CD4-positive, alpha-beta T cell (primary cell): Measurements from ENCODE around the gene SHC4. TPM values are rescaled to one million over a fixed set of nuclear protein-coding genes. Genes with fewer than 3 reads are reported as not detected.

Experiments
- ATAC-seq: fragments of 200-7000 bp; cut with Tn5 transposase; one replicate; pipeline ENCODE4 v1.10.0; 2022; ENCODE audit warnings: mild to moderate bottlenecking; ENCODE audit not compliant: poor library complexity
- CTCF ChIA-PET: fragments of 350-600 bp; sonication (Branson Sonifier 250); formaldehyde crosslinking; loops from one replicate; lab custom pipeline; 2021; ENCODE audit warnings: antibody characterized with exemption, inconsistent platforms; lab: Charles Lee
- POLR2A ChIA-PET: fragments of 350-600 bp; sonication (Branson Sonifier 250); formaldehyde crosslinking; loops from one replicate; lab custom pipeline; 2021; ENCODE audit warnings: antibody characterized with exemption, inconsistent platforms; lab: Charles Lee
- DNase-seq, 14 experiments: peaks; one replicate each; pipeline ENCODE4 v3.0.0-alpha.2; 2013 to 2020; ENCODE audit warnings: mixed read lengths in 2 of 14
- H3K27ac ChIP-seq, 2 donors: one replicate each; pipeline versions ENCODE4 v1.5.1 to v1.7.0; 2013; ENCODE audit warnings: low read length in 2 of 2, low read depth in 1 of 2, mild to moderate bottlenecking in 1 of 2
- H3K27me3 ChIP-seq, 2 experiments: 1 replicate in 1 of 2; 2 replicates in 1 of 2; pipeline versions ENCODE4 v1.6.1 to v1.7.0; 2013; ENCODE audit warnings: low read length in 2 of 2, control low read depth in 1 of 2, mild to moderate bottlenecking in 1 of 2, moderate library complexity in 1 of 2; ENCODE audit not compliant: insufficient read depth in 2 of 2, control insufficient read depth in 1 of 2
- H3K36me3 ChIP-seq: one replicate; pipeline ENCODE4 v1.6.1; 2013; ENCODE audit warnings: low read length, control low read depth; ENCODE audit not compliant: insufficient read depth
- H3K4me1 ChIP-seq: one replicate; pipeline ENCODE4 v1.6.1; 2013; ENCODE audit warnings: low read length, control low read depth; ENCODE audit not compliant: insufficient read depth
- H3K4me3 ChIP-seq: one replicate; pipeline ENCODE4 v1.5.1; 2013; ENCODE audit warnings: mild to moderate bottlenecking, low read length, moderate library complexity
- H3K9me3 ChIP-seq, 2 experiments: 1 replicate in 1 of 2; 2 replicates in 1 of 2; pipeline versions ENCODE4 v1.6.1 to v1.7.0; 2013; ENCODE audit warnings: low read length in 2 of 2, mild to moderate bottlenecking in 2 of 2, control low read depth in 1 of 2, moderate library complexity in 1 of 2; ENCODE audit not compliant: control insufficient read depth in 1 of 2, insufficient read depth in 1 of 2
- H3K27ac Mint-ChIP-seq: one replicate; pipeline ENCODE4 v1.8.0; 2020; ENCODE audit warnings: mixed read lengths
- H3K27me3 Mint-ChIP-seq: one replicate; pipeline ENCODE4 v1.8.0; 2021; ENCODE audit warnings: mixed read lengths
- H3K36me3 Mint-ChIP-seq: one replicate; pipeline ENCODE4 v1.8.0; 2021; ENCODE audit warnings: low read depth, mixed read lengths
- H3K4me1 Mint-ChIP-seq: one replicate; pipeline ENCODE4 v1.8.0; 2021; ENCODE audit warnings: low read depth, mixed read lengths
- H3K4me3 Mint-ChIP-seq: one replicate; pipeline ENCODE4 v1.8.0; 2020; ENCODE audit warnings: mild to moderate bottlenecking, mixed read lengths
- H3K9me3 Mint-ChIP-seq: one replicate; pipeline ENCODE4 v1.8.0; 2020; ENCODE audit warnings: mixed read lengths
- intact Hi-C, 2 experiments: fragments of 100-400 bp; cut with DNase I in 1 of 2; cut with micrococcal nuclease in 1 of 2; formaldehyde crosslinking; loops; one replicate each; pipeline versions ENCODE4 v1.15.1 to v1.9.0; 2023 to 2025; cut with DNase I, micrococcal nuclease
- total RNA-seq, 174 experiments: library from RNA in 2 of 174; stranded (reverse) in 2 of 174; gene quantifications; one replicate each; pipeline ENCODE4 v1.2.3 and lab custom pipeline; 2021 to 2026
- TF ChIP-seq, protein P1 (sequence below): fragments of 200-600 bp; IDR thresholded peaks from one replicate; pipeline ENCODE4 v1.8.0; 2022; ENCODE audit warnings: antibody characterized with exemption, mild to moderate bottlenecking

Gene SHC4
- total RNA-seq, 2 experiments from 2014 or later, result not detected

DNA sequence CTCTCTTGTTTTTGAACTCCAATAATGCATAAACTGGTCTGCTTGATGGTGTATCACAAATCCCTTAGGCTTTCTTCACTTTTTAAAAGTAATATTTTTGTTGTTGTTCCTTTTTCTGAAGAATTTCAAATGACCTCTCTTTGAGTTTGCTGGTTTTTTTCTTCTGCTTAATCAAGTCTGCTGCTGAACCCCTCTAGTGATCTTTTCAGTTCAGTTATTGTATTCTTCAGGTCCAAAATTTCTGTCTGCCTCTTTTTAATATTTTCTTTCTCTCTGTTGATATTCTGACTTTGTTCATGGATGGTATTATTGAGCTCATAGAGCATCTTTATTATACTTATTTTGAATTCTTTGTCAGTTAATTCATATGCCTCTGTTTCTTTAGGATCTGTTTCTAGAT is 131.1 kb downstream of the SHC4 start:
- Histone ChIP-seq H3K36me3 (no peaks in the 10 kb centered on the region), H3K4me3 (no peak overlapping the region), H3K9me3 (peaks cover 0 to 12% of the 10 kb centered on the region in 2 experiments), H3K27ac (no peak overlapping the region), H3K27me3 (peaks cover 8 to 20% of the 10 kb centered on the region in 2 experiments), H3K4me1 (no peaks in the 10 kb centered on the region)
- H3K9me3 Mint-ChIP-seq, result peaks cover 6% of the 10 kb centered on the region
- no peaks in the 10 kb centered on the region for H3K36me3 Mint-ChIP-seq
- H3K27ac Mint-ChIP-seq, result no peak overlapping the region
- TF ChIP-seq, protein P1, sequence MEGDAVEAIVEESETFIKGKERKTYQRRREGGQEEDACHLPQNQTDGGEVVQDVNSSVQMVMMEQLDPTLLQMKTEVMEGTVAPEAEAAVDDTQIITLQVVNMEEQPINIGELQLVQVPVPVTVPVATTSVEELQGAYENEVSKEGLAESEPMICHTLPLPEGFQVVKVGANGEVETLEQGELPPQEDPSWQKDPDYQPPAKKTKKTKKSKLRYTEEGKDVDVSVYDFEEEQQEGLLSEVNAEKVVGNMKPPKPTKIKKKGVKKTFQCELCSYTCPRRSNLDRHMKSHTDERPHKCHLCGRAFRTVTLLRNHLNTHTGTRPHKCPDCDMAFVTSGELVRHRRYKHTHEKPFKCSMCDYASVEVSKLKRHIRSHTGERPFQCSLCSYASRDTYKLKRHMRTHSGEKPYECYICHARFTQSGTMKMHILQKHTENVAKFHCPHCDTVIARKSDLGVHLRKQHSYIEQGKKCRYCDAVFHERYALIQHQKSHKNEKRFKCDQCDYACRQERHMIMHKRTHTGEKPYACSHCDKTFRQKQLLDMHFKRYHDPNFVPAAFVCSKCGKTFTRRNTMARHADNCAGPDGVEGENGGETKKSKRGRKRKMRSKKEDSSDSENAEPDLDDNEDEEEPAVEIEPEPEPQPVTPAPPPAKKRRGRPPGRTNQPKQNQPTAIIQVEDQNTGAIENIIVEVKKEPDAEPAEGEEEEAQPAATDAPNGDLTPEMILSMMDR, result no peak
- ATAC-seq (no peak), DNase-seq (no peak)
- ChIA-PET CTCF (no interaction called here), POLR2A (no interaction called here)
- H3K4me1 Mint-ChIP-seq, result no peaks in the 10 kb centered on the region
- intact Hi-C loops, result no loop called here
- H3K27me3 Mint-ChIP-seq, result peaks cover 35% of the 10 kb centered on the region
- H3K4me3 Mint-ChIP-seq, result no peak overlapping the region

DNA sequence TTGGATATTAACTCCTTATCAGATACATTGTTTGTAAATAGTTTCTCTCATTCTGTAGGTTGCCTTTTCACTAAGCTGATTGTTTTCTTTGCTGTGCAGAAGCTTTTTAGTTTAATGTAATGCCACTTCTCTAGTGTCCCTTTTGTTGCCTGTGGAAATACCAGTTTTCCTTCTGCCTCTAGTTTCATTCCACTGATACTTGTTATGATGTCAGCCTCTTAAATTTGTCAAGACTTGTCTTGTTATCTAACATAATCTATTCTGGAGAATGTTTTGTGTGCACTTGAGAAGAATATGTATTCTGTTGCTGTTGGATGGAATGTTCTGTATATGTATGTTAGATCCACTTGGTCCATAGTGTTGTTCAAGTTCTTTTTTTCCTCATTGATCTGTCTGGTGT is 134.8 kb downstream of the SHC4 start:
- peaks cover 0 to 5% of the 10 kb centered on the region in 2 experiments for H3K27me3 ChIP-seq
- peaks cover 0 to 12% of the 10 kb centered on the region in 2 experiments for H3K9me3 ChIP-seq
- intact Hi-C loops, result no loop called here
- ATAC-seq, result no peak
- DNase-seq, result no peak
- no peak overlapping the region for H3K27ac Mint-ChIP-seq
- no peaks in the 10 kb centered on the region for H3K36me3 ChIP-seq
- H3K4me3 Mint-ChIP-seq, result no peak overlapping the region
- H3K4me3 ChIP-seq, result no peak overlapping the region
- no peaks in the 10 kb centered on the region for H3K4me1 Mint-ChIP-seq
- H3K4me1 ChIP-seq, result no peaks in the 10 kb centered on the region
- H3K27ac ChIP-seq, result no peak overlapping the region
- TF ChIP-seq, protein P1, result no peak
- no peaks in the 10 kb centered on the region for H3K36me3 Mint-ChIP-seq
- H3K27me3 Mint-ChIP-seq, result peaks cover 20% of the 10 kb centered on the region
- ChIA-PET POLR2A (no interaction called here), CTCF (no interaction called here)
- H3K9me3 Mint-ChIP-seq, result peaks cover 6% of the 10 kb centered on the region

DNA sequence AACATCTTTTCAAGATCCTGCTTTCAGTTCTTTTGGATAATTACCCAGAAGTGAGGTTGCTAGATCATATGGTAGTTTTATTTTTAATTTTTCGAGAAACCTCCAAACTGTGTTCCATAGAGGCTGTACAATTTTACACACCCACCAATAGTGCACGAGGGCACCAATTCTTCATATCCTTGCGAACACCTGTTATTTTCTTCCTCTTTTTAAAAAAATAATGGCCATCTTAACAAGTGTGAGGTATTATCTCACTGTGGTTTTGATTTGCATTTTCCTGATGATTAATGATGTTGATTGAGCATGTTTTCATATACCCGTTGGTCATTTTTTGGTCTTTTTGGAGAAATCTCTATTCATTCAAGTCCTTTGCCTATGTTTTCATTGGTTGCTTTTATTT is 135.2 kb downstream of the SHC4 start:
- H3K4me1 ChIP-seq, result no peaks in the 10 kb centered on the region
- H3K27me3 Mint-ChIP-seq, result peaks cover 17% of the 10 kb centered on the region
- H3K4me3 Mint-ChIP-seq, result no peak overlapping the region
- ChIA-PET CTCF (no interaction called here), POLR2A (no interaction called here)
- no peak for DNase-seq
- H3K27ac Mint-ChIP-seq, result no peak overlapping the region
- no peaks in the 10 kb centered on the region for H3K36me3 Mint-ChIP-seq
- peaks cover 6% of the 10 kb centered on the region for H3K9me3 Mint-ChIP-seq
- no peak for ATAC-seq
- TF ChIP-seq, protein P1, result no peak
- H3K4me3 ChIP-seq, result no peak overlapping the region
- no peak overlapping the region for H3K27ac ChIP-seq
- H3K36me3 ChIP-seq, result no peaks in the 10 kb centered on the region
- H3K4me1 Mint-ChIP-seq, result no peaks in the 10 kb centered on the region
- intact Hi-C loops, result no loop called here
- peaks cover 0 to 12% of the 10 kb centered on the region in 2 experiments for H3K9me3 ChIP-seq
- peaks cover 0 to under 1% of the 10 kb centered on the region in 2 experiments for H3K27me3 ChIP-seq
